SK-N-SH (cell line): Measurements from ENCODE around the gene KCNJ4.

Experiments used
- EP300 ChIP-seq, 2 experiments: IDR thresholded peaks; 2 replicates each; pipeline versions ENCODE4 v1.4.0 to v1.6.1; 2012; ENCODE audit warnings: borderline replicate concordance in 1 of 2, low read depth in 1 of 2, low read length in 1 of 2
- FOXJ3 ChIP-seq: sonication (generic); formaldehyde crosslinking; IDR thresholded peaks from 2 replicates; pipeline ENCODE4 v1.5.1; 2020; ENCODE audit warnings: mild to moderate bottlenecking, missing genetic modification reagents
- NFIC ChIP-seq: IDR thresholded peaks from 2 replicates; pipeline ENCODE4 v1.4.0; 2012; ENCODE audit warnings: borderline replicate concordance
- NRF1 ChIP-seq: IDR thresholded peaks from 2 replicates; pipeline ENCODE4 v1.6.1; 2012; ENCODE audit warnings: low read depth, mild to moderate bottlenecking, low read length
- POLR2AphosphoS5 ChIP-seq: IDR thresholded peaks from 2 replicates; pipeline ENCODE4 v1.6.1; 2012; ENCODE audit warnings: low read depth, low read length
- RAD21 ChIP-seq: IDR thresholded peaks from 2 replicates; pipeline ENCODE4 v1.6.1; 2012; ENCODE audit warnings: mild to moderate bottlenecking, low read length
- RFX5 ChIP-seq: IDR thresholded peaks from 2 replicates; pipeline ENCODE4 v1.6.1; 2012; ENCODE audit warnings: mild to moderate bottlenecking, improper control_type of control experiment, low read length
- SMC3 ChIP-seq: IDR thresholded peaks from 2 replicates; pipeline ENCODE4 v1.6.1; 2012; ENCODE audit warnings: low read depth, low read length, improper control_type of control experiment
- TEAD4 ChIP-seq: IDR thresholded peaks from 2 replicates; pipeline ENCODE4 v1.4.0; 2012; ENCODE audit warnings: mild to moderate bottlenecking, borderline replicate concordance; ENCODE audit not compliant: insufficient read depth
- TF ChIP-seq, protein P1 (sequence below): IDR thresholded peaks from 2 replicates; pipeline ENCODE4 v1.4.0; 2012; ENCODE audit warnings: low read depth
- TF ChIP-seq, protein P2 (sequence below): fragments of 150-350 bp; IDR thresholded peaks from 2 replicates; pipeline ENCODE4 v1.6.1; 2017; ENCODE audit warnings: antibody characterized with exemption, low read length, low read depth, borderline replicate concordance
- TF ChIP-seq, protein P3 (sequence below): fragments of 200-600 bp; sonication (generic); IDR thresholded peaks from 2 replicates; pipeline ENCODE4 v1.6.1; 2017; ENCODE audit warnings: antibody characterized with exemption, mild to moderate bottlenecking, moderate library complexity

DNA sequence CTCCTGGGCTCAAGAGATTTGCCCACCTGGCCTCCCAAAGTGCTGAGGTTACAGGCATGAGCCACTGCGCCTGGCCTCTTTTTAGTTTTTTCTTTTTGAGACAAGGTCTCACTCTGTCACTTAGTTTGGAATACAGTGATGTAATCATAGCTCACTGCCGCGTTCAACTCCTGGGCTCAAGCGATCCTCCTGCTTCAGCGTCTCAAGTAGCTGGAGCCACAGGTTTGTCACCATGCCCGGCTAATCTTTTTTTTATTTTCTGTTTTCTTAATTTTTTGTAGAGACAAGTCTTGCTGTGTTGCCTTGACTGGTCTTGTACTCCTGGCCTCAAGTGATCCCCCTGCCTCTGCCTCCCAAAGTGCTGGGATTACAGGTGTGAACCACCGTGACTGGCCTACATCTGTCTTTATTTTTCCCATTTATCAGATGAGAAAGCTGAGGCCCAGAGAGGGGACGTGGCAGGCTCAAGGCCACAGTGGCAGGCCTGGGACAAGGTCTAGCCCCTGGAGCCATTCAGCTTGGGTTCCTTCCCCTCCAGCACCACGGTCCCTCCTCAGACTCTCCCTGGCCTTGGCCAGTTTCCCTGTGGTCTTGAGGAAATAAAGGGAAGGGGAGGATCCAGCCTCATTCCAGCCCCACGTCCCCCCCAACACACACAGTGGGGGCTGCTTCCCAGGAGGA is 10.1 kb upstream of the KCNJ4 start:
- TF ChIP-seq FOXJ3, result no peak
- TF ChIP-seq, protein P1, sequence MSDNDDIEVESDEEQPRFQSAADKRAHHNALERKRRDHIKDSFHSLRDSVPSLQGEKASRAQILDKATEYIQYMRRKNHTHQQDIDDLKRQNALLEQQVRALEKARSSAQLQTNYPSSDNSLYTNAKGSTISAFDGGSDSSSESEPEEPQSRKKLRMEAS, result no peak
- TF ChIP-seq, protein P2, sequence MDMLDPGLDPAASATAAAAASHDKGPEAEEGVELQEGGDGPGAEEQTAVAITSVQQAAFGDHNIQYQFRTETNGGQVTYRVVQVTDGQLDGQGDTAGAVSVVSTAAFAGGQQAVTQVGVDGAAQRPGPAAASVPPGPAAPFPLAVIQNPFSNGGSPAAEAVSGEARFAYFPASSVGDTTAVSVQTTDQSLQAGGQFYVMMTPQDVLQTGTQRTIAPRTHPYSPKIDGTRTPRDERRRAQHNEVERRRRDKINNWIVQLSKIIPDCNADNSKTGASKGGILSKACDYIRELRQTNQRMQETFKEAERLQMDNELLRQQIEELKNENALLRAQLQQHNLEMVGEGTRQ, result no peak
- no peak for TF ChIP-seq SMC3
- TF ChIP-seq, protein P3, sequence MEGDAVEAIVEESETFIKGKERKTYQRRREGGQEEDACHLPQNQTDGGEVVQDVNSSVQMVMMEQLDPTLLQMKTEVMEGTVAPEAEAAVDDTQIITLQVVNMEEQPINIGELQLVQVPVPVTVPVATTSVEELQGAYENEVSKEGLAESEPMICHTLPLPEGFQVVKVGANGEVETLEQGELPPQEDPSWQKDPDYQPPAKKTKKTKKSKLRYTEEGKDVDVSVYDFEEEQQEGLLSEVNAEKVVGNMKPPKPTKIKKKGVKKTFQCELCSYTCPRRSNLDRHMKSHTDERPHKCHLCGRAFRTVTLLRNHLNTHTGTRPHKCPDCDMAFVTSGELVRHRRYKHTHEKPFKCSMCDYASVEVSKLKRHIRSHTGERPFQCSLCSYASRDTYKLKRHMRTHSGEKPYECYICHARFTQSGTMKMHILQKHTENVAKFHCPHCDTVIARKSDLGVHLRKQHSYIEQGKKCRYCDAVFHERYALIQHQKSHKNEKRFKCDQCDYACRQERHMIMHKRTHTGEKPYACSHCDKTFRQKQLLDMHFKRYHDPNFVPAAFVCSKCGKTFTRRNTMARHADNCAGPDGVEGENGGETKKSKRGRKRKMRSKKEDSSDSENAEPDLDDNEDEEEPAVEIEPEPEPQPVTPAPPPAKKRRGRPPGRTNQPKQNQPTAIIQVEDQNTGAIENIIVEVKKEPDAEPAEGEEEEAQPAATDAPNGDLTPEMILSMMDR, result no peak
- TF ChIP-seq NRF1, result no peak
- no peak for TF ChIP-seq NFIC
- no peak for TF ChIP-seq RFX5
- TF ChIP-seq POLR2AphosphoS5, result no peak
- TF ChIP-seq EP300 (IDR thresholded peaks at IDR 0.05; ENCODE audit: borderline replicate concordance in 1 of 2, low read depth in 1 of 2, low read length in 1 of 2), result no peak
- TF ChIP-seq RAD21, result no peak
- no peak for TF ChIP-seq TEAD4
